Measurements from ENCODE around the gene ATP7B. TPM values are rescaled to one million over a fixed set of nuclear protein-coding genes. Genes with fewer than 3 reads are reported as not detected.

The ATP7B gene
- total RNA-seq, 1 donor from 2014 or later = 59.4 TPM

- DNase-seq (ENCODE audit: low spot score, unreplicated experiment) = no peak
- H3K4me3 Mint-ChIP-seq (ENCODE audit: low read depth) = no peak overlapping the region
These were observed 29.9 kb downstream of the ATP7B start for GRCh38 chr13:51981355-51981754.

DNA sequence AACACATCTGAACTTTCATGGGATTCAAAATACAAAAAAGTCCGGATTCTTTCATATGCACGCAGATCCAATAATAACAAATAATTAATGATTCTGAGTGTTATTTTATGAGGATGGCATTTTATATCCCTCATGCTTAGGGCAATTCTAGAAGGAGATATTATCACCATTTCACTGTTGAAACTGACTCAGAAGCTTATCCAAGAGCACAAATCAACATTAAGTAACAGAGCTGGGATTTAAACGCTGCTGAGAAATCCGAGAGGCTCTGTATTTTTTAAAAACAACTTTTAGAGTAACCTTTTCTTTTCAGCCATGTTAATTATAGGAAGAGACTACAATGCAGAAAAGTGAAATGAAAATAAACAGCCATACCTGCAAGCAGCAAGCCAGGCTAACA is 30.3 kb downstream of the ATP7B start:
- H3K4me3 Mint-ChIP-seq (ENCODE audit: low read depth) = no peak overlapping the region
- H3K27me3 Mint-ChIP-seq = no peaks in the 10 kb centered on the region
- TF ChIP-seq, protein P1, sequence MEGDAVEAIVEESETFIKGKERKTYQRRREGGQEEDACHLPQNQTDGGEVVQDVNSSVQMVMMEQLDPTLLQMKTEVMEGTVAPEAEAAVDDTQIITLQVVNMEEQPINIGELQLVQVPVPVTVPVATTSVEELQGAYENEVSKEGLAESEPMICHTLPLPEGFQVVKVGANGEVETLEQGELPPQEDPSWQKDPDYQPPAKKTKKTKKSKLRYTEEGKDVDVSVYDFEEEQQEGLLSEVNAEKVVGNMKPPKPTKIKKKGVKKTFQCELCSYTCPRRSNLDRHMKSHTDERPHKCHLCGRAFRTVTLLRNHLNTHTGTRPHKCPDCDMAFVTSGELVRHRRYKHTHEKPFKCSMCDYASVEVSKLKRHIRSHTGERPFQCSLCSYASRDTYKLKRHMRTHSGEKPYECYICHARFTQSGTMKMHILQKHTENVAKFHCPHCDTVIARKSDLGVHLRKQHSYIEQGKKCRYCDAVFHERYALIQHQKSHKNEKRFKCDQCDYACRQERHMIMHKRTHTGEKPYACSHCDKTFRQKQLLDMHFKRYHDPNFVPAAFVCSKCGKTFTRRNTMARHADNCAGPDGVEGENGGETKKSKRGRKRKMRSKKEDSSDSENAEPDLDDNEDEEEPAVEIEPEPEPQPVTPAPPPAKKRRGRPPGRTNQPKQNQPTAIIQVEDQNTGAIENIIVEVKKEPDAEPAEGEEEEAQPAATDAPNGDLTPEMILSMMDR (IDR thresholded peaks at IDR 0.05; ENCODE audit: unreplicated experiment) = no peak
- H3K36me3 Mint-ChIP-seq (ENCODE audit: insufficient read depth) = peaks cover 11% of the 10 kb centered on the region
- peaks cover 12% of the 10 kb centered on the region for H3K9me3 Mint-ChIP-seq (ENCODE audit: low read depth)
- peak overlapping the region; percentile 71 for H3K27ac Mint-ChIP-seq
- DNase-seq (ENCODE audit: low spot score, unreplicated experiment) = no peak
- peaks cover 24% of the 10 kb centered on the region for H3K4me1 Mint-ChIP-seq (ENCODE audit: low read depth)

More at GRCh38 chr13:51981355-51981754, 29.9 kb downstream of the ATP7B start:
- peaks cover 15% of the 10 kb centered on the region for H3K36me3 Mint-ChIP-seq (ENCODE audit: insufficient read depth)
- TF ChIP-seq, protein P1 (IDR thresholded peaks at IDR 0.05; ENCODE audit: unreplicated experiment) = no peak
- H3K27ac Mint-ChIP-seq = peak overlapping the region; percentile 71
- H3K9me3 Mint-ChIP-seq (ENCODE audit: low read depth) = peaks cover 16% of the 10 kb centered on the region
- H3K27me3 Mint-ChIP-seq = no peaks in the 10 kb centered on the region
- peaks cover 27% of the 10 kb centered on the region for H3K4me1 Mint-ChIP-seq (ENCODE audit: low read depth)

DNA sequence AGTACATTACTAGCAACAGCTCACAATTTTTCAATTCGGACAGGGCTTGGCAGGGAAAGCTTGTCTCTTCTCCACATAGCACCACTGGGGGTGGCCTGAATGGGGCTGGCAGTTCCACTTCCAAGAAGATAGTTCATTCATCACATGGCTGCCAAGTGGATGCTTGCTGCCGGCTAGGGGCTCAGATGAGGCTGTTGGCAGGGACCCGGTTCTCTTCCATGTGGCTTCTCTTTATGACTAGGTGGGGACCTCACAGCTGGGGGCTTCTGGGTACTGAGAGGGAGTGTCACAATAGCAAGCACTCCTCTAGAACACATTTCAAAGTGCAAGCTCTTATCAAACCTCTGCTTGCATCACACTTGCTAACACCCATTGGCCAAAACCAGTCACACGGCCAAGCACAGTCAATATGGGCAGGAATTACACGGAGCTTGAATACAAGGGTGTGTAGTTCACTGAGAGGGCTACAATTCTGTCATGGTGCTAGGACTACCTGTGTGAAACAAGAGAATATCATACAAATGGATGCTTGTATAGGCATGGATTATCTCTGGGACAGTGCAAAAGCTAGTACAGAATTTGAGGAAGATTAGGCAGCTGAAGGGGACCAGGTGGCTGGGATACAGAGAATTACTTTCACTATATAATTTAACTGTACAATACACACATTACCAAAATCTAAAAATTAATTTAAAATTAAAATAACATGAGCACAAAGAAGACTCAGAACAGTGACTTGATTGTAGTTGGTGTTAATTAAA is 32.3 kb downstream of the ATP7B start:
- no peak overlapping the region for H3K4me3 Mint-ChIP-seq (ENCODE audit: low read depth)
- H3K36me3 Mint-ChIP-seq (ENCODE audit: insufficient read depth) = peaks cover 10% of the 10 kb centered on the region
- no peaks in the 10 kb centered on the region for H3K9me3 Mint-ChIP-seq (ENCODE audit: low read depth)
- peaks cover 21% of the 10 kb centered on the region for H3K4me1 Mint-ChIP-seq (ENCODE audit: low read depth)
- no peak for DNase-seq (ENCODE audit: low spot score, unreplicated experiment)
- H3K27ac Mint-ChIP-seq = no peak overlapping the region
- TF ChIP-seq, protein P1 (IDR thresholded peaks at IDR 0.05; ENCODE audit: unreplicated experiment) = no peak
- no peaks in the 10 kb centered on the region for H3K27me3 Mint-ChIP-seq

DNA sequence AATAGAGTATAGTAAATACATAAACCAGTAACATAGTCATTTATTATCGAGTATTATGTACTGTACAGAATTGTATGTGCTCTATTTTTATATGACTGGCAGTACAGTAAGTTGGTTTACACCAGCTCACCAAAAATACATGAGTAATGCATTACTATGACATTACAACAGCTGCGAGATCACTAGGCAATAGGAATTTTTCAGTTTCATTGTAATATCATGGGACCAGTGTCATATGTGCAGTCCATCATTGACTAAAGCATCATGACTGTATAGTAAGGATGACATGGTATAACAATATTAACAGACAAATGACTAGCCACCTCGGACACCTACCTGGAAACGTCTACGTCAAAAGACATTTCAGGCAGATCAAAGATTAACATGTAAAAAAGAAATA is 33.6 kb downstream of the ATP7B start:
- TF ChIP-seq, protein P1 (IDR thresholded peaks at IDR 0.05; ENCODE audit: unreplicated experiment) = no peak
- H3K4me3 Mint-ChIP-seq (ENCODE audit: low read depth) = no peak overlapping the region
- peaks cover 19% of the 10 kb centered on the region for H3K4me1 Mint-ChIP-seq (ENCODE audit: low read depth)
- H3K27me3 Mint-ChIP-seq = no peaks in the 10 kb centered on the region
- H3K9me3 Mint-ChIP-seq (ENCODE audit: low read depth) = no peaks in the 10 kb centered on the region
- H3K27ac Mint-ChIP-seq = no peak overlapping the region
- no peak for DNase-seq (ENCODE audit: low spot score, unreplicated experiment)
- H3K36me3 Mint-ChIP-seq (ENCODE audit: insufficient read depth) = peaks cover 11% of the 10 kb centered on the region

GRCh38 chr13:51976890-51977289 is 34.4 kb downstream of the ATP7B start:
- DNase-seq (ENCODE audit: low spot score, unreplicated experiment) = no peak
- no peak overlapping the region for H3K27ac Mint-ChIP-seq
- H3K4me1 Mint-ChIP-seq (ENCODE audit: low read depth) = peaks cover 26% of the 10 kb centered on the region
- H3K27me3 Mint-ChIP-seq = no peaks in the 10 kb centered on the region
- no peak overlapping the region for H3K4me3 Mint-ChIP-seq (ENCODE audit: low read depth)
- H3K36me3 Mint-ChIP-seq (ENCODE audit: insufficient read depth) = peaks cover 15% of the 10 kb centered on the region
- TF ChIP-seq, protein P1 (IDR thresholded peaks at IDR 0.05; ENCODE audit: unreplicated experiment) = no peak
- no peaks in the 10 kb centered on the region for H3K9me3 Mint-ChIP-seq (ENCODE audit: low read depth)
